ENCODE data around the gene PCCA. TPM values are rescaled to one million over a fixed set of nuclear protein-coding genes. Genes with fewer than 3 reads are reported as not detected.
A peak's percentile ranks its signal among the peaks of the same experiment; 100 is the strongest.

Gene PCCA
- 32.2 and 34.6 TPM in 2 replicates for total RNA-seq (2016; rRNA removed; fragmentation: Illumina TruSeq; extraction: Trizol)
- total RNA-seq (2016; cell fraction: cytosol; rRNA removed; fragmentation: Illumina TruSeq; extraction: Trizol; ENCODE audit: low read depth), result 45.1 and 57.1 TPM in 2 replicates
- total RNA-seq (2016; cell fraction: insoluble cytoplasmic fraction; rRNA removed; fragmentation: Illumina TruSeq; extraction: Trizol), result 33.1 and 33.7 TPM in 2 replicates
- 19.0 and 22.9 TPM in 2 replicates for total RNA-seq (2016; cell fraction: membrane; rRNA removed; fragmentation: Illumina TruSeq; extraction: Trizol)
- 45.7 and 47.2 TPM in 2 replicates for total RNA-seq (2016; cell fraction: nucleus; rRNA removed; fragmentation: Illumina TruSeq; extraction: Trizol)
- 13.1 and 15.0 TPM in 2 replicates for polyA plus RNA-seq (2011; rRNA removed)
- polyA plus RNA-seq (2011; cell fraction: cytosol; rRNA removed), result 7.8 and 12.0 TPM in 2 replicates
- polyA plus RNA-seq (2011; cell fraction: nucleus; rRNA removed), result 12.3 and 15.8 TPM in 2 replicates
- polyA plus RNA-seq (2012), result 24.1 and 37.2 TPM in 2 replicates
- polyA plus RNA-seq (2016; cell fraction: cytosol; fragmentation: Illumina TruSeq; extraction: Trizol; ENCODE audit: low read depth), result 4.5 and 5.4 TPM in 2 replicates
- 36.3 and 36.8 TPM in 2 replicates for polyA plus RNA-seq (2016; cell fraction: insoluble cytoplasmic fraction; fragmentation: Illumina TruSeq; extraction: Trizol; ENCODE audit: low read depth)
- polyA plus RNA-seq (2016; cell fraction: membrane; fragmentation: Illumina TruSeq; extraction: Trizol; ENCODE audit: low read depth), result 6.1 and 8.5 TPM in 2 replicates
- 32.6 and 38.7 TPM in 2 replicates for polyA plus RNA-seq (2016; cell fraction: nucleus; fragmentation: Illumina TruSeq; extraction: Trizol; ENCODE audit: insufficient read depth, low read depth)
- polyA minus RNA-seq (2011; rRNA and poly(A)+ RNA removed; ENCODE audit: low replicate concordance), result 5.1 and 12.0 TPM in 2 replicates
- polyA minus RNA-seq (2011; cell fraction: cytosol; rRNA and poly(A)+ RNA removed), result 10.9 and 14.1 TPM in 2 replicates
- 65.3 and 67.1 TPM in 2 replicates for polyA minus RNA-seq (2011; cell fraction: nucleus; rRNA and poly(A)+ RNA removed)
- Bru-seq, nascent RNA, result percentile 73 among the genes with signal in this experiment
- BruChase-seq, experiment 1, labeled RNA remaining after a 6-hour chase, result percentile 60 among the genes with signal in this experiment
- BruChase-seq, experiment 2, labeled RNA remaining after a 2-hour chase, result percentile 67 among the genes with signal in this experiment
- long read RNA-seq, experiment 1, transcript PCCA-202 (24 exons, 2,494 nt), result major isoform, 17 of 28 reads
- long read RNA-seq, experiment 1, partial matches to known transcripts, result 3 of 28 reads
- long read RNA-seq, experiment 1, other reads (novel, unspliced or antisense), result 8 of 28 reads
- long read RNA-seq, experiment 2, transcript PCCA-202 (24 exons, 2,494 nt), result major isoform, 6 of 27 reads
- long read RNA-seq, experiment 2, partial matches to known transcripts, result 7 of 27 reads
- long read RNA-seq, experiment 2, other reads (novel, unspliced or antisense), result 14 of 27 reads

GRCh38 chr13:100088644-100089464 lies at the start of gene PCCA:
Gene PCCA (plus strand): TSS chr13:100089093. CDS start chr13:100089121, 28 bp downstream.
- H3K36me3 ChIP-seq (replicated peaks in 1 of 2; ENCODE audit: control insufficient read depth in 1 of 2, insufficient read depth in 2 of 2, low read length in 2 of 2), result peaks cover 0 to 3% of the 10 kb centered on the region in 2 experiments; a peak in 1 of 5 replicates
- peaks cover 46% of the 10 kb centered on the region for H3K4me1 ChIP-seq (ENCODE audit: insufficient read depth, low read length)
- H3K4me2 ChIP-seq (ENCODE audit: low read depth, low read length), result peak within 1 kb of the TSS; percentile 97
- 0% methylated on average over 2 of the region's 77 CpGs for WGBS (ENCODE audit: low lambda C conversion rate)
- DNase-seq (ENCODE audit: low spot score) (peak; percentile 93), ATAC-seq (peak; percentile 96), FAIRE-seq (peak; percentile 86)
- intact Hi-C loops (cut with micrococcal nuclease; ENCODE audit: unreplicated experiment), result loop anchor here (1.0 to 10.0 kb wide), 4 partner anchors 40 to 428 kb away; no protein-coding TSS in a partner anchor
- peaks cover 40% of the 10 kb centered on the region for H3K79me2 ChIP-seq (ENCODE audit: insufficient read depth, low read length)
- H2AFZ ChIP-seq (ENCODE audit: low read length), result peak within 1 kb of the TSS; percentile 70
- no peaks in the 10 kb centered on the region; a peak in 1 of 5 replicates for H3K27me3 ChIP-seq (ENCODE audit: control insufficient read depth in 1 of 2, insufficient read depth in 2 of 2, low read length in 2 of 2)
- CTCF ChIA-PET (ENCODE audit: low intra/inter-chr PET ratio, low total read pairs), result no interaction called here
- H3K27ac ChIP-seq (ENCODE audit: extremely low read length, insufficient read depth, low read length), result peak within 1 kb of the TSS; percentile 73
- peak within 1 kb of the TSS; percentile 83 for H3K9ac ChIP-seq (ENCODE audit: insufficient read depth, low read depth, low read length)
- peak within 1 kb of the TSS; percentile 88 to 93 (median 93) for H3K4me3 ChIP-seq (replicated peaks in 1 of 3; ENCODE audit: insufficient read depth in 1 of 3, low read depth in 2 of 3, low read length in 3 of 3)
- BruUV-seq (replicated peaks), result no TSS peak
- POLR2A ChIA-PET, result interaction anchor here (0.7 to 3.3 kb wide), 6 partner anchors 11 to 483 kb away, joined by 3 to 59 read pairs (median 3); no protein-coding TSS in a partner anchor
- peaks cover 7% of the 10 kb centered on the region for H4K20me1 ChIP-seq (ENCODE audit: insufficient read depth, low read length)
- no peaks in the 10 kb centered on the region for H3K9me3 ChIP-seq (ENCODE audit: low read length)
- in situ Hi-C loops (cut with HindIII; ENCODE audit: extremely low pct_ligation_motif_present, low pct_unique_long_range_greater_than_20kb), result no loop called here
- TF ChIP-seq, protein P1, sequence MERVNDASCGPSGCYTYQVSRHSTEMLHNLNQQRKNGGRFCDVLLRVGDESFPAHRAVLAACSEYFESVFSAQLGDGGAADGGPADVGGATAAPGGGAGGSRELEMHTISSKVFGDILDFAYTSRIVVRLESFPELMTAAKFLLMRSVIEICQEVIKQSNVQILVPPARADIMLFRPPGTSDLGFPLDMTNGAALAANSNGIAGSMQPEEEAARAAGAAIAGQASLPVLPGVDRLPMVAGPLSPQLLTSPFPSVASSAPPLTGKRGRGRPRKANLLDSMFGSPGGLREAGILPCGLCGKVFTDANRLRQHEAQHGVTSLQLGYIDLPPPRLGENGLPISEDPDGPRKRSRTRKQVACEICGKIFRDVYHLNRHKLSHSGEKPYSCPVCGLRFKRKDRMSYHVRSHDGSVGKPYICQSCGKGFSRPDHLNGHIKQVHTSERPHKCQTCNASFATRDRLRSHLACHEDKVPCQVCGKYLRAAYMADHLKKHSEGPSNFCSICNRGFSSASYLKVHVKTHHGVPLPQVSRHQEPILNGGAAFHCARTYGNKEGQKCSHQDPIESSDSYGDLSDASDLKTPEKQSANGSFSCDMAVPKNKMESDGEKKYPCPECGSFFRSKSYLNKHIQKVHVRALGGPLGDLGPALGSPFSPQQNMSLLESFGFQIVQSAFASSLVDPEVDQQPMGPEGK (CRISPR knock-in tag; IDR thresholded peaks at IDR 0.05), result peak; percentile 68
- 0 out of 2 replicates have a peak, but pooled peaks have one; percentile 65 for TF ChIP-seq PAWR (CRISPR knock-in tag; IDR thresholded peaks at IDR 0.05; ENCODE audit: borderline replicate concordance)
- peak; percentile 51; the same call in 1 of the 2 replicates for TF ChIP-seq ZBTB3 (CRISPR knock-in tag; IDR thresholded peaks at IDR 0.05; ENCODE audit: borderline replicate concordance, low read depth)
- no peak for TF ChIP-seq ETS1 (CRISPR knock-in tag; IDR thresholded peaks at IDR 0.05)
- TF ChIP-seq MYC (CRISPR knock-in tag; IDR thresholded peaks at IDR 0.05; ENCODE audit: borderline replicate concordance), result peak; percentile 89
- TF ChIP-seq, protein P2, sequence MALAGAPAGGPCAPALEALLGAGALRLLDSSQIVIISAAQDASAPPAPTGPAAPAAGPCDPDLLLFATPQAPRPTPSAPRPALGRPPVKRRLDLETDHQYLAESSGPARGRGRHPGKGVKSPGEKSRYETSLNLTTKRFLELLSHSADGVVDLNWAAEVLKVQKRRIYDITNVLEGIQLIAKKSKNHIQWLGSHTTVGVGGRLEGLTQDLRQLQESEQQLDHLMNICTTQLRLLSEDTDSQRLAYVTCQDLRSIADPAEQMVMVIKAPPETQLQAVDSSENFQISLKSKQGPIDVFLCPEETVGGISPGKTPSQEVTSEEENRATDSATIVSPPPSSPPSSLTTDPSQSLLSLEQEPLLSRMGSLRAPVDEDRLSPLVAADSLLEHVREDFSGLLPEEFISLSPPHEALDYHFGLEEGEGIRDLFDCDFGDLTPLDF (CRISPR knock-in tag; IDR thresholded peaks at IDR 0.05), result 0 out of 2 replicates have a peak, but pooled peaks have one; percentile 41
- TF ChIP-seq KAT8 (CRISPR knock-in tag; IDR thresholded peaks at IDR 0.05), result peak; percentile 86
- TF ChIP-seq, protein P3, sequence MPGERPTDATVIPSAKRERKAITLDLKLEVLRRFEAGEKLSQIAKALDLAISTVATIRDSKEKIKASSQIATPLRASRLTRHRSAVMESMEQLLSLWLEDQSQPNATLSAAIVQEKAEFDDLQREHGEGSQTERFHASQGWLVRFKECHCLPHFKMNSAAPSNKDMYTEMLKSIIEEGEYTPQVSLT (CRISPR knock-in tag; IDR thresholded peaks at IDR 0.05; ENCODE audit: borderline replicate concordance, low read depth), result no peak; the same call in 1 of the 2 replicates
- TF ChIP-seq DPF2 (CRISPR knock-in tag; IDR thresholded peaks at IDR 0.05; ENCODE audit: borderline replicate concordance, low read depth), result 0 out of 2 replicates have a peak, but pooled peaks have one; percentile 40
- no peak for TF ChIP-seq SRF (IDR thresholded peaks at IDR 0.05; ENCODE audit: low read depth, low read length)
- TF ChIP-seq HOXD1 (CRISPR knock-in tag; IDR thresholded peaks at IDR 0.05), result peak; percentile 46
